CD4-positive, alpha-beta T cell treated with Interleukin-4 for 1 hour (primary cell): ENCODE measurements around the gene LARP4B.

Source experiments
- DNase-seq, 2 donors: peaks; one replicate each; pipeline ENCODE4 v3.0.0-alpha.2; 2020 to 2022

The LARP4B gene

DNA sequence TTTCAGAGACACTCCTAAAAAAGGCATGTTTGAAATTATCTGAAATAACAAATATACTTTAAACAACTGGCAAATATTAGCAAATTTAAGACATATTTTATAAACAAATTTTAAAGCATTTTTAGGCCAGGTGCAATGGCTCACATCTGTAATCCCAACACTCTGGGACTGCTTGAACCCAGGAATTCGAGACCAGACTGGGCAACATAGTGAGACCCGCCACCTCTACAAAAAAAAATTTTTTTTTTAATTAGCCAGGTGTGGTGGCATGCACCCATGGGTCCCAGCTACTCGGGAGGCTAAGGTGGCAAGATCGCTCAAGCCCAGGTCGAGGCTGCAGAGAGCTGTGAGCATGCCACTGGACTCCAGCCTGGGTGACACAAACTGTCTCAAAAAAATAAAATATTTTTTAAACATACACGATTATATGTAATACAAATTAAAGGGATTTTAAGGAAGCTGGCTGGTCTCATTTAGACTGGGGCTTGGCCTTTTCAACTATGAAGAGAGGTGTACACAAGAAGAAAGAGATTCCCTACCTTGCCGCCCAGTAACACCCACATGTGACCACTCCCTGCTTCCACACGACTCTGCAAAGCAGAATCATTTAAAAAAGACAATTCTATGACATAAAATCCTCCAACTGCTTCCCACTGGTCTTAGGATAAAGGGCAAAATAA is 7.5 kb downstream of the LARP4B start:
- no peak for DNase-seq

GRCh38 chr10:921471-922414 is 9.8 kb downstream of the LARP4B start:
- no peak for DNase-seq

GRCh38 chr10:920450-920849 is 11.1 kb downstream of the LARP4B start:
- DNase-seq: no peak

- no peak for DNase-seq
Measured at GRCh38 chr10:919481-919880, 12.0 kb downstream of the LARP4B start.

DNA sequence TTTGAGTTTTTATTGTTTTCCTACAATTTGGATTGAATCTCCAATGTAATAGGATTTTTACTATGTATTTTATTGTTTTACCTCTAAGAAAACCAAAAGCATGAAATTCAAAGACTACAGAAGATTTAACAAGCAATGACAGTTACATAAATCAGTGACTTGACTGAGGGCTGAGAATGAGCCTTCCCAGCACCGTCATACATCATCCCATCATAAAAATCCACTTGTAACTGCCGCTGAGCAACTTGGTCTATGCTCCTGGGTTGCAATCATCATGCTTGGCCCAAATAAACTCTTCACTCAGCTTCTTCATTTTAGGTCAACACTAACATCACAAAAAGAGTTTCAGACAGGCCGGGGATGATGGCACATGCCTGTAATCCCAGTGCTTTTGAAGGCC is 13.5 kb downstream of the LARP4B start:
- no peak for DNase-seq

- no peak for DNase-seq
Measured at GRCh38 chr10:917416-917720, 14.1 kb downstream of the LARP4B start.

GRCh38 chr10:916716-917415 is 14.6 kb downstream of the LARP4B start:
- no peak for DNase-seq

DNA sequence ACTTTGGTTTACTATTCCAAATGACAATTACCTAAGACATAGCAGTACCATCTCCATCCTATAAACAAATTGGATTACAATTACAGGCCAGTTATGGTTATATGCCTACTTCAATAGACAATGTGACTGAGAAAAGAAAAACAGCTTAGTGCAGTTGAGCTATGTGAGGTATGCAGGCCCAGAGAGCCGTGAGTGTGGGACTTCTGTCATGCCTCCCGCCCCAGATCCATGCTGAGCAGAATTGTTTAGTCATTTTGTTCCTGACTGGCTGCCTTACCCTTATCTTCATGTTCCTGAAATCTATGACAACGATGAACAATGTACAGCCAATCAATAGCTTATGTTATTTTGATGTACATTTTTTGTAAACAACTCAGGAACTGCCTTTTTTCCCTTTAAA is 21.7 kb downstream of the LARP4B start:
- DNase-seq: no peak

GRCh38 chr10:905972-906371 is 25.5 kb downstream of the LARP4B start:
- no peak for DNase-seq

DNA sequence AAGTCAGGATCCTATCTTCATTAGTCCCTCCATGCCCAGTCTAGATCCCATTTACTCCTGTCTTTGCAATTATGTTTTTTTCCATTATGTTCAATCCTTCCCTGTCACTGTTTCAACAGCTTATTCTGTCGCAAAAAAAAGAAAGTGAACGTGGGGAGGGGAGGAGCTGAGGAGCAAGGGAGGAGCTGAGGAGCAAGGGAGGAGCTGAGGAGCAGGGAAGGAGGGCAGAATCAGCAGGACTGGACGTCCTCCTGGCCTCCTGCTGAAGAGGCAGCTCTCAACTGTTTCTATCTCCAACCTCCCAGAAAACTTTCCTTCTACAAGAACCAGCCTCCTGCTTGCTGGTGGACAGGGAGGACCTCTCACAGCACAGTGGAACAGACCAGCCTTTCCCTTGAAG is 26.0 kb downstream of the LARP4B start:
- no peak for DNase-seq

DNA sequence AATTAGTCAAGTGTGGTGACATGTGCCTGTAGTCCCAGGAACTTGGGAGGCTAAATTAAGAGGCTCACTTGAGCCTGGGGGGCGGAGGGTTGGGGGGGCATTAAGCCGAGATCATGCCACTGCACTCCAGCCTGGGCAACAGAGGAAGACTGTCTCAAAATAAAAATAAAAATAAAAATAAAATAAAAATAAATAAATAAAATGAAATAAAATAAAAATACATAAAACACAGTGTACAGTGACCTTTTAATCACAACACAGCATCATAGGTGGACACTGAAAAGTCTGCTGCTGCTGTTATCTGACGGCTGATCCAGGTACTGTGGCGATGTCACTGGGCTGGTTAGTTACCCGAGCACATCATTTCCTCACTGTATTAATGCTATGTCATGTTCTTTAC is 27.1 kb downstream of the LARP4B start:
- no peak for DNase-seq

DNA sequence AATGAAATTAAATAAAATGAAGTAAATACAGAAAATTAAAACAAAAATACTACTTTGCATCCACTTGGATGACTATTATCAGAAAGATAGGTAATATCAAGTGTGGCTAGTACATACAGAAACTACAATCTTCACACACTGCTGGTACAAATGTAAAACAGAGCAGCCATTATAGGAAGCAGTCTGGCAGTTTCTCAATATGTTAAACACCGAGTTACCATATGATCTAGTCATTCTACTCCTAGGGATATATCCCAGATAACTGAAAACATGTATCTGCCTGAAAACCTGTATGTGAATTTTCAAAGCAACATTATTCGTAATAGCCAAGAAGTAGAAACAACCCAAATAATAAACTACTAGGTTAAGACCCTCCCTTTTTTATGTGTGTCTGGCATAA is 33.4 kb downstream of the LARP4B start:
- DNase-seq: no peak

- DNase-seq: no peak
Measured at GRCh38 chr10:896982-897381, 34.5 kb downstream of the LARP4B start.

DNA sequence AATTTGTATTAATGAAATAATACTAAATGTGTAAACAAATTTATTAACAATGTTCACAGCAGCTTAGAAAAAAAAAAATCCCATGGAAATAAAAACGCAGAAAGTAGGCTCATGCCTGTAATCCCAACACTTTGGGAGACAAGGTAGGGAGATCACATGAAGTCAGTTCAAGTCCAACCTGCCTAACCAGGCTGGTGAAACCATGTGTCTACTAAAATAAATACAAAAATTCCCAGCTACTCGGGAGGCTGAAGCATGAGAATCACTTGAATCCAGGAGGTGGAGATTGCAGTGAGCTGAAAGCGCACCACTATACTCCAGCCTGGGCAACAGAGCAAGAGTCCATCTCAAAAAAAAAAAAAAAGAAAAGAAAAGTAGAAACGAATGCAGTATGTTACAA is 36.2 kb downstream of the LARP4B start:
- no peak for DNase-seq

- no peak for DNase-seq
Measured at GRCh38 chr10:878895-879294, 52.6 kb downstream of the LARP4B start.

GRCh38 chr10:878333-878759 is 53.2 kb downstream of the LARP4B start:
- no peak for DNase-seq

DNA sequence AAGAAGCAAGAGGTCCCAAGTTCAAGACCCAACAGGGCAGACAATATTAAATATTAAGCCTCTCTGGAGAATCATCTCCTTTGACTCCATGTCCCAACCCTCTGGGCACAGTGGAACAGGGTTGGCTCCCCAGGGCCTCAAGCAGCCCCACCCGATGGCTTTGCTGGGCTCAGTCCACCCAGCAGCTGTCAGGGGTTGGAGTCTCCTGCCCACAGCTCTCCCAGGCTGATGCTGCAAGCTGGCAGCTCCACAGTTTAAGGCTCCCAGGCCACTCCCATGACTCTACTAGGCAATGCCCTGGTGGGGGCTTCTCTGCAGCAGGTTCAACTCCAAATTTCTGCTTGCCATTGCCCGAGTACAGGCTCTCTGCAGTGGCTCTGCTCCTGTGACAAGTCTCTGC is 55.1 kb downstream of the LARP4B start:
- no peak for DNase-seq

- DNase-seq: no peak
Measured at GRCh38 chr10:873020-873419, 58.5 kb downstream of the LARP4B start.

DNA sequence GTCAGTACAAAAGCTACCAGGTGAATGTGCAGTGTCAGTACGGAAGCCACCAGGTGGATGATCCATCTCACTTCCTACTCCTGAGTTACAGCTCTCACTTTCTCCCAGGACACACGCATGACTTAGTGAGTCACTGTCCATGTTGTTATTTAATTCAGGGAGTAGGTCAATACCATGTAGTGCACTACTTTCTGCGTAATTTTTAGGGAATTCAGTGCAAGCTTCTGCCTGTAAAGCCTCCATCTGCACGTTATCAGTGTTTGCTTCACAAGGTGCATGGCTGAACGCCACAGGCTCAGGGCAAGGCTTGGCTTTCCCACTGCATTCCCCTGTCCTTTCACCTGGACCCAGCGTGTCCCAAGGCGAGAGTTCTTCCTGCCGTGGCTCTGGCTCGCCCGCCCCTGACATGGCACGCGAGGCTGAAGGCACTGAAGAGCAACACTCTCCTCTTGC is 59.5 kb downstream of the LARP4B start:
- DNase-seq: no peak

- DNase-seq: no peak
Measured at GRCh38 chr10:870564-871166, 60.8 kb downstream of the LARP4B start.

- no peak for DNase-seq
Measured at GRCh38 chr10:869171-869570, 62.3 kb downstream of the LARP4B start.

DNA sequence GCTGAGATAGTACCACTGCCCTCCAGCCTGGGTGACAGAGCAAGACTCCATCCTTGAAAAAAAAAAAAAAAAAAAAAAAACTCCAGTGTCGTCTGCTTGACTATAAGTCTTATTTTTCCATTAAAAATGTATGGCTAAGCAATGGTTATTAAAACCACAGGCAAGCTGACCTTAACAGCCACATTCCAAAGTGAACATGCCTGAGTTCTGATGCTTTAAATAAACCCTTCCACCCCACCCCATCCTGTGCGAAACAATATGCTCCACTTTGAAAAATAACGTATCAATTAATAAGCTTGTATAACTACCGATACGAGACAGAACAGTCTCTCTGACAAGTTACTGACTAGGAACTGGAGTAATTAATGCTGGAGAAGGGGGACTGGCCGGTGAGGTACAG is 63.7 kb downstream of the LARP4B start:
- no peak for DNase-seq

DNA sequence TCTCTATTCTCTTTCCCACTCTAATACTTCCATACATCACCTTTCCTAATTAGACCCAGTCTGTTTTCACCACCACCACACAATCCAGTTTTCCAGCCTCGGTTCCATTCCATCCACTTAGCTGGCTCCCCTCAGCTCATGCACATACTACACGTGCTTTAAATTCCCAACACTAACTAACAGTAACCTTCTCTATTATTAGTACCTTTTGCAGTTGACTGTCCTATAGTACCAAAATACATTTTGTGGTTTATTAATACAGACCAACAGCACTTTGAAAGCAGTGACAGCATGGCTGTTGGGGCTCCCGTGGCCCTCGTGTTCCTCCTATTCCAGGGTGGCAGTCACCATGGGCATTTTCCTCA is 64.9 kb downstream of the LARP4B start:
- no peak for DNase-seq
